ENCODE results near the gene TFF1.

TFF1 gene

GRCh38 chr21:42346866-42347600, 19.3 kb downstream of the TFF1 start:
- no peak overlapping the region for H3K4me3 ChIP-seq (ENCODE audit: low read depth, low read length)
- no peak for TF ChIP-seq CTCF (IDR thresholded peaks at IDR 0.05; ENCODE audit: low read depth, low read length, missing control alignments)
- DNase-seq (ENCODE audit: low read depth): no peak

DNA sequence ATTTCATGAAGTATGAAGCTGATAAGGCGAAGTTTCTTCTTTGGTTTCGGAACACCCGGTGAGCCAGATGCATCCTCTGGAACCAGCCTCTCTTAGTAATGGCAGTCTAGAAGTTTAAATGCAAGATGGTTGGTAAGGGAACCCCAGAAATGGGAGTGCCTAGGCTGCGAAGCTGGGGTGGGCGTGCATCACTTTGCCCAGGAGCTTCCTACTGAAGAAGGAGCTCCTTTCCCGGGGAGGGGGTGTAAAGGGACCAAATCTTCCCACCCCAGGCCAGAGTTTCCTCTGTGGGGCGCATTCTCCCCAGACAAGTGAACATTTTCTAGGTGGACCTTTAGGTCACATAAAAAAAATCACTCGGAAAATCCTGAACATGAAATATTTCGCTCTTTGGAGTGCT, 19.9 kb downstream of the TFF1 start:
- DNase-seq (ENCODE audit: low read depth): no peak
- H3K4me3 ChIP-seq (ENCODE audit: low read depth, low read length): no peak overlapping the region
- no peak for TF ChIP-seq CTCF (IDR thresholded peaks at IDR 0.05; ENCODE audit: low read depth, low read length, missing control alignments)

- DNase-seq (ENCODE audit: low read depth): no peak
- no peak overlapping the region for H3K4me3 ChIP-seq (ENCODE audit: low read depth, low read length)
- no peak for TF ChIP-seq CTCF (IDR thresholded peaks at IDR 0.05; ENCODE audit: low read depth, low read length, missing control alignments)
Measured at GRCh38 chr21:42344631-42345030, 21.7 kb downstream of the TFF1 start.

- no peak overlapping the region for H3K4me3 ChIP-seq (ENCODE audit: low read depth, low read length)
- no peak for TF ChIP-seq CTCF (IDR thresholded peaks at IDR 0.05; ENCODE audit: low read depth, low read length, missing control alignments)
- no peak for DNase-seq (ENCODE audit: low read depth)
Measured at GRCh38 chr21:42343963-42344510, 22.3 kb downstream of the TFF1 start.

DNA sequence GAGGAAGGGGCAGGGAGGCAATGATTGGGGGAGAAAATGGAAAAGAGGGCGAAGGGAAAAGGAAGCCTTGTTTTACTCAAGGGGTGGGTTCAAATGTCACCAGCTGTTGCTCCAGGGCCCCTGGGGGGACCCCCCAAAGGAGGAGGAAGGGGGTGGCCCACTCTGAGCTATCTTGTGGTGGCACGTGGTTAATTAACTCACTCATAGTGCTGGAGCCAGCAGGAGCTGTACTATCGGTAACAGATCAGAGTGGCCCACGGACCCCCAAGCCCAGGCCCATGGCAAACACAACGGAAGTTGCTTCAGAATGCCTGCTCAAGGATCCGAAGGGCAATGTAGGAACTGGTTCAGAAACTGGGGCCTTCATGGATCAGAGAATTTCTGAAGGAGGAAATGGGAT, 22.8 kb downstream of the TFF1 start:
- no peak for DNase-seq (ENCODE audit: low read depth)
- H3K4me3 ChIP-seq (ENCODE audit: low read depth, low read length): no peak overlapping the region
- no peak for TF ChIP-seq CTCF (IDR thresholded peaks at IDR 0.05; ENCODE audit: low read depth, low read length, missing control alignments)

DNA sequence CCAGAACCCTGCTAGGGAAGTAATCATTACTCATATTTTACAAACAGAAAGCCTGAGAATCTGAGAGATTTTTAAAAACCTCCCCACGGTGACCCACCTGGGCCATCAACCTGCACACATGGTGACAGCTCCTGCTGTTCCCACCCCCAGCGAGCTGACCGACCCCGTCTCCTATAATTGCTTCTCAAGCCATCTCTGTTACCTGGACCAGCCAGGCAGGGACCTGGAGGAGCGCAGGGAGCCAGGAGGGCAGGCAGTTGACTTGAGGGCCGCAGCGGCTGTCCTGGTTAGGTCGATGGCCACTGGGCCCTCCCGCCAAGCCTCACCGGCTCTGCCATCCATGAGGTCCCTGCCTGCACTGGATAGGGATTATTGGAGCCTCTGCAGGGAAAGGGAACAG, 23.2 kb downstream of the TFF1 start:
- no peak for TF ChIP-seq CTCF (IDR thresholded peaks at IDR 0.05; ENCODE audit: low read depth, low read length, missing control alignments)
- no peak for DNase-seq (ENCODE audit: low read depth)
- H3K4me3 ChIP-seq (ENCODE audit: low read depth, low read length): no peak overlapping the region

Data from GM12864 (cell line).